Muscle layer of duodenum (tissue), 2 donors: ENCODE results near the gene BTAF1.

Experiments used
- H3K27ac ChIP-seq: one replicate; pipeline ENCODE4 v1.7.0; 2013; ENCODE audit warnings: mild to moderate bottlenecking, low read length
- H3K27me3 ChIP-seq: one replicate; pipeline ENCODE4 v1.7.0; 2013; ENCODE audit warnings: low read depth, mild to moderate bottlenecking, control low read depth, low read length
- H3K36me3 ChIP-seq, 2 donors: one replicate each; pipeline ENCODE4 v1.7.0; 2013; ENCODE audit warnings: low read length in 2 of 2, control low read depth in 1 of 2, mild to moderate bottlenecking in 1 of 2; ENCODE audit not compliant: insufficient read depth in 2 of 2, control insufficient read depth in 1 of 2
- H3K4me1 ChIP-seq, 2 donors: one replicate each; pipeline ENCODE4 v1.7.0; 2013; ENCODE audit warnings: low read length in 2 of 2, mild to moderate bottlenecking in 2 of 2, control low read depth in 1 of 2, moderate library complexity in 1 of 2; ENCODE audit not compliant: insufficient read depth in 2 of 2, control insufficient read depth in 1 of 2
- H3K4me3 ChIP-seq, 2 donors: one replicate each; pipeline ENCODE4 v1.7.0; 2013; ENCODE audit warnings: low read length in 2 of 2, low read depth in 1 of 2, mild to moderate bottlenecking in 1 of 2
- H3K9me3 ChIP-seq, 2 donors: one replicate each; pipeline ENCODE4 v1.7.0; 2013; ENCODE audit warnings: low read length in 2 of 2, control low read depth in 1 of 2, mild to moderate bottlenecking in 1 of 2; ENCODE audit not compliant: control insufficient read depth in 1 of 2
- donor health status: healthy.

Gene BTAF1

GRCh38 chr10:91923371-91924211 is at the start of gene BTAF1:
Gene BTAF1 (plus strand): TSS chr10:91923770. CDS start chr10:91924077, 307 bp downstream.
- Histone ChIP-seq H3K4me3 (peak within 1 kb of the TSS; percentile 76 to 97), H3K9me3 (peaks cover 0 to 2% of the 10 kb centered on the region in 2 donors), H3K36me3 (peaks cover 0 to 11% of the 10 kb centered on the region in 2 donors), H3K27ac (peak within 1 kb of the TSS; percentile 100), H3K4me1 (peaks cover 0 to 19% of the 10 kb centered on the region in 2 donors), H3K27me3 (no peaks in the 10 kb centered on the region)

- Histone ChIP-seq H3K27ac (no peak overlapping the region), H3K9me3 (no peaks in the 10 kb centered on the region), H3K4me3 (no peak overlapping the region), H3K36me3 (no peaks in the 10 kb centered on the region), H3K4me1 (no peaks in the 10 kb centered on the region), H3K27me3 (no peaks in the 10 kb centered on the region)
Observed at GRCh38 chr10:91875156-91875555, 48.4 kb upstream of the BTAF1 start.

GRCh38 chr10:91875779-91876178 is 47.8 kb upstream of the BTAF1 start:
- no peaks in the 10 kb centered on the region for H3K9me3 ChIP-seq

GRCh38 chr10:91879515-91880170 is 43.9 kb upstream of the BTAF1 start:
- no peak overlapping the region for H3K27ac ChIP-seq
- peaks cover 0 to 8% of the 10 kb centered on the region in 2 donors for H3K4me1 ChIP-seq
- H3K27me3 ChIP-seq = no peaks in the 10 kb centered on the region
- no peak overlapping the region for H3K4me3 ChIP-seq
- peaks cover 0 to 3% of the 10 kb centered on the region in 2 donors for H3K9me3 ChIP-seq
- no peaks in the 10 kb centered on the region for H3K36me3 ChIP-seq

More at GRCh38 chr10:91875779-91876178, 47.8 kb upstream of the BTAF1 start:
- no peak overlapping the region for H3K4me3 ChIP-seq
- no peaks in the 10 kb centered on the region for H3K36me3 ChIP-seq
- no peaks in the 10 kb centered on the region for H3K4me1 ChIP-seq
- H3K27ac ChIP-seq = no peak overlapping the region
- H3K27me3 ChIP-seq = no peaks in the 10 kb centered on the region

GRCh38 chr10:91880310-91880709 is 43.3 kb upstream of the BTAF1 start:
- Histone ChIP-seq H3K9me3 (peaks cover 0 to 3% of the 10 kb centered on the region in 2 donors), H3K4me1 (peaks cover 0 to 8% of the 10 kb centered on the region in 2 donors), H3K36me3 (no peaks in the 10 kb centered on the region), H3K27me3 (no peaks in the 10 kb centered on the region), H3K27ac (no peak overlapping the region), H3K4me3 (no peak overlapping the region)

- Histone ChIP-seq H3K4me3 (no peak overlapping the region), H3K27ac (no peak overlapping the region), H3K36me3 (no peaks in the 10 kb centered on the region), H3K4me1 (peaks cover 4 to 14% of the 10 kb centered on the region in 2 donors), H3K27me3 (no peaks in the 10 kb centered on the region), H3K9me3 (peaks cover 0 to 3% of the 10 kb centered on the region in 2 donors)
Observed at GRCh38 chr10:91883549-91884444, 39.8 kb upstream of the BTAF1 start.

GRCh38 chr10:91884536-91884935 is 39.0 kb upstream of the BTAF1 start:
- Histone ChIP-seq H3K27ac (no peak overlapping the region), H3K9me3 (peaks cover 0 to 3% of the 10 kb centered on the region in 2 donors), H3K4me3 (no peak overlapping the region), H3K36me3 (no peaks in the 10 kb centered on the region), H3K27me3 (no peaks in the 10 kb centered on the region), H3K4me1 (peaks cover 4 to 14% of the 10 kb centered on the region in 2 donors)

- peaks cover 0 to 3% of the 10 kb centered on the region in 2 donors for H3K9me3 ChIP-seq
- no peaks in the 10 kb centered on the region for H3K27me3 ChIP-seq
- H3K36me3 ChIP-seq = no peaks in the 10 kb centered on the region
- no peak overlapping the region for H3K27ac ChIP-seq
- no peak overlapping the region for H3K4me3 ChIP-seq
- peaks cover 4 to 14% of the 10 kb centered on the region in 2 donors for H3K4me1 ChIP-seq
Observed at GRCh38 chr10:91885362-91886079, 38.0 kb upstream of the BTAF1 start.

GRCh38 chr10:91886954-91887271 is 36.7 kb upstream of the BTAF1 start:
- Histone ChIP-seq H3K9me3 (no peaks in the 10 kb centered on the region), H3K36me3 (no peaks in the 10 kb centered on the region), H3K4me3 (peak overlapping the region; percentile 76 to 77), H3K27me3 (no peaks in the 10 kb centered on the region), H3K4me1 (peaks cover 4 to 14% of the 10 kb centered on the region in 2 donors), H3K27ac (no peak overlapping the region)

- Histone ChIP-seq H3K36me3 (no peaks in the 10 kb centered on the region), H3K27me3 (no peaks in the 10 kb centered on the region), H3K4me1 (peaks cover 4 to 14% of the 10 kb centered on the region in 2 donors), H3K4me3 (peak overlapping the region; percentile 76 to 77), H3K9me3 (no peaks in the 10 kb centered on the region), H3K27ac (no peak overlapping the region)
Observed at GRCh38 chr10:91887272-91888076, 36.1 kb upstream of the BTAF1 start.
